Thymus (tissue), 11 donors: ENCODE data around the gene CIAPIN1. TPM values are rescaled to one million over a fixed set of nuclear protein-coding genes. Genes with fewer than 3 reads are reported as not detected.

Experiments used
- DNase-seq, 9 donors: peaks; one replicate each; pipeline ENCODE4 v3.0.0-alpha.2; 2013; ENCODE audit warnings: low spot score in 9 of 9, low read depth in 6 of 9, missing footprints in 1 of 9
- H3K27ac ChIP-seq, 2 donors: one replicate each; pipeline ENCODE4 v1.5.1; 2013; ENCODE audit warnings: control low read depth in 1 of 2, low read depth in 1 of 2, low read length in 1 of 2, mild to moderate bottlenecking in 1 of 2, moderate library complexity in 1 of 2
- H3K27me3 ChIP-seq, 2 donors: one replicate each; pipeline ENCODE4 v1.5.1; 2013; ENCODE audit warnings: low read length in 1 of 2; ENCODE audit not compliant: control insufficient read depth in 2 of 2, insufficient read depth in 1 of 2
- H3K36me3 ChIP-seq, 2 donors: one replicate each; pipeline ENCODE4 v1.5.1; 2013; ENCODE audit warnings: low read length in 1 of 2, mild to moderate bottlenecking in 1 of 2, moderate library complexity in 1 of 2; ENCODE audit not compliant: control insufficient read depth in 2 of 2, insufficient read depth in 2 of 2
- H3K4me1 ChIP-seq, 2 donors: one replicate each; pipeline ENCODE4 v1.5.1; 2013; ENCODE audit warnings: low read length in 2 of 2; ENCODE audit not compliant: control insufficient read depth in 2 of 2, insufficient read depth in 2 of 2
- H3K4me3 ChIP-seq, 2 donors: one replicate each; pipeline ENCODE4 v1.5.1; 2013; ENCODE audit warnings: low read length in 2 of 2, control low read depth in 1 of 2, mild to moderate bottlenecking in 1 of 2
- H3K9me3 ChIP-seq, 2 donors: one replicate each; pipeline ENCODE4 v1.5.1; 2013; ENCODE audit warnings: low read length in 1 of 2, mild to moderate bottlenecking in 1 of 2; ENCODE audit not compliant: control insufficient read depth in 2 of 2, insufficient read depth in 1 of 2
- WGBS: extraction: QIAGEN DNeasy Blood & Tissue Kit; methylation state at CpG from one replicate; pipeline ENCODE4 v1.1.7; 2013; 5-methylcytosine and 5-hydroxymethylcytosine counted together
- polyA plus RNA-seq: library from polyadenylated mRNA; stranded (reverse); fragments of 200-250 nt; gene quantifications from one replicate; pipeline ENCODE4 v1.2.3, GENCODE V29; 2013
- total RNA-seq: library from RNA; stranded (reverse); fragments of 120-200 nt; gene quantifications from one replicate; pipeline ENCODE4 v1.2.4, GENCODE V29; 2013
- donor health status: healthy.

Gene CIAPIN1
- total and polyA plus RNA-seq, 2 donors = 49.8 to 61.9 TPM

- peaks cover 7 to 25% of the 10 kb centered on the region in 2 donors for H3K4me1 ChIP-seq
- no peaks in the 10 kb centered on the region for H3K9me3 ChIP-seq
- WGBS = 95% methylated on average over 8 of the region's 8 CpGs
- H3K36me3 ChIP-seq = no peaks in the 10 kb centered on the region
- no peak overlapping the region for H3K4me3 ChIP-seq
- no peak overlapping the region for H3K27ac ChIP-seq
- DNase-seq = no peak
- peaks cover 0 to 20% of the 10 kb centered on the region in 2 donors for H3K27me3 ChIP-seq
Observed at GRCh38 chr16:57484515-57485005, 37.4 kb upstream of the CIAPIN1 start.

DNA sequence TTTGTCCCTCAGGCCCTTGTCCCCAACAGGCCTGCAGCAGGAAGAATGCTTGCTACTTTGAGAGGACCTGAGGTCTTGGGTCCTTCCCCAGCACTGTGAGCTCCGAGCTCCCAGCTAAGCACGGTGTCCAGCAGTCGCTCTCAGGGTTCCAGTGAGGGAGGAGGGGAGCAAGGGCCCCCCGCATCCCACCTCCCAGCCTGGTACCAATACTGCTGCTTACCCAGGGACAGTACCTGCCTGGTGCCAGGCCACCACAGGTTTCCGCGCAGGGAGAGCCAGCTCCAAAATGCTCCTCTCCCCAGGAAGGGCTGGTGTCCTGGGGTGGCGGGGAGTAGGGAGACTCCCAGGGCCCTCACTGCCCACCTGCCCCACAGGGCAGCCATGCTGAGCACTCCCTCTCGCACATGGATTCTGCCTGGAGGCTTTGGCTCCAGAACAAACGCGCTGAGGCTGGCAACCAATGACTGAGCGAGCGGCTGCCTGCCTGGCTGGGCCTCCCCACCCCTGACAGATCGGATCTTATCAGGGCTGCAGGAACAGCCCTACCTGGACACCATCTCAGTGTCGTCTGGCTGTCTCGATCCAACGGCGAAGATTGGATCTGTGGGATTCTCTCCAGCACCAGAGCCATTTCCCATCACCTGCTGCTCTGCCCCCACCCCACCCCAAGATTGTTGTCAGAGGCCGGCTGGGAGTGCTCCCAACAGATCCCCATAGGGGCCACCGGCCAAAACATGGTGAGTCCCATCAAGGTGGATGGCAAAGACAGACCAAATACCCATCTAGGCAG is 36.7 kb upstream of the CIAPIN1 start:
- Histone ChIP-seq H3K4me3 (no peak overlapping the region), H3K27ac (no peak overlapping the region), H3K4me1 (peaks cover 7 to 32% of the 10 kb centered on the region in 2 donors), H3K9me3 (no peaks in the 10 kb centered on the region), H3K36me3 (no peaks in the 10 kb centered on the region), H3K27me3 (peaks cover 0 to 27% of the 10 kb centered on the region in 2 donors)
- WGBS = 96% methylated on average over 19 of the region's 19 CpGs
- no peak for DNase-seq

- WGBS = 91% methylated on average over 14 of the region's 14 CpGs
- no peaks in the 10 kb centered on the region for H3K36me3 ChIP-seq
- H3K4me1 ChIP-seq = peaks cover 7 to 32% of the 10 kb centered on the region in 2 donors
- H3K9me3 ChIP-seq = no peaks in the 10 kb centered on the region
- no peak overlapping the region for H3K27ac ChIP-seq
- DNase-seq = no peak
- no peak overlapping the region for H3K4me3 ChIP-seq
- H3K27me3 ChIP-seq = peaks cover 0 to 30% of the 10 kb centered on the region in 2 donors
Observed at GRCh38 chr16:57482845-57483545, 35.8 kb upstream of the CIAPIN1 start.

DNA sequence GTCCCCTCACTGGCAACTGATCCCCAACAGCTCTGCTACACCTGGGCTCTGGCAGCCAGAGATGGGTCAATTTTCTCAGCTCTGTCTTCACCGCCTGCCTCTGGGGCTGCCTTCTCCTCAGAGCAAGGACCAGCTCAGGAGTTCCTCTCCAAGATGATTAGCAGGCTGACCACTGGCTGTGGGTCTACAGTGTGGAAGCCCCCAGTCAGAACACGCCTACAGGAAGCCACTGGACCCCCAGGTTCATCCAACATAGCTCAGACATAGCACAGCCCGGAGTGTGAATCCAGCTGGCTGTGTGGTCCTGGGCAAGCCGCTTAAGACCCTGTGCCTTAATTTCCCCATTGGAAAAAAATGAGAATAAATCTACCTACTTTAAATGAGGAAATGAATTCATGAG is 34.2 kb upstream of the CIAPIN1 start:
- no peak for DNase-seq
- peaks cover 0 to 33% of the 10 kb centered on the region in 2 donors for H3K27me3 ChIP-seq
- 96% methylated on average over 4 of the region's 4 CpGs for WGBS

GRCh38 chr16:57480754-57481230 is 33.6 kb upstream of the CIAPIN1 start:
- 93% methylated on average over 6 of the region's 6 CpGs for WGBS
- no peak overlapping the region for H3K4me3 ChIP-seq
- DNase-seq = no peak

More for the DNA sequence above, 34.2 kb upstream of the CIAPIN1 start:
- Histone ChIP-seq H3K27ac (no peak overlapping the region), H3K36me3 (no peaks in the 10 kb centered on the region), H3K4me3 (no peak overlapping the region), H3K4me1 (peaks cover 3 to 29% of the 10 kb centered on the region in 2 donors), H3K9me3 (no peaks in the 10 kb centered on the region)

DNA sequence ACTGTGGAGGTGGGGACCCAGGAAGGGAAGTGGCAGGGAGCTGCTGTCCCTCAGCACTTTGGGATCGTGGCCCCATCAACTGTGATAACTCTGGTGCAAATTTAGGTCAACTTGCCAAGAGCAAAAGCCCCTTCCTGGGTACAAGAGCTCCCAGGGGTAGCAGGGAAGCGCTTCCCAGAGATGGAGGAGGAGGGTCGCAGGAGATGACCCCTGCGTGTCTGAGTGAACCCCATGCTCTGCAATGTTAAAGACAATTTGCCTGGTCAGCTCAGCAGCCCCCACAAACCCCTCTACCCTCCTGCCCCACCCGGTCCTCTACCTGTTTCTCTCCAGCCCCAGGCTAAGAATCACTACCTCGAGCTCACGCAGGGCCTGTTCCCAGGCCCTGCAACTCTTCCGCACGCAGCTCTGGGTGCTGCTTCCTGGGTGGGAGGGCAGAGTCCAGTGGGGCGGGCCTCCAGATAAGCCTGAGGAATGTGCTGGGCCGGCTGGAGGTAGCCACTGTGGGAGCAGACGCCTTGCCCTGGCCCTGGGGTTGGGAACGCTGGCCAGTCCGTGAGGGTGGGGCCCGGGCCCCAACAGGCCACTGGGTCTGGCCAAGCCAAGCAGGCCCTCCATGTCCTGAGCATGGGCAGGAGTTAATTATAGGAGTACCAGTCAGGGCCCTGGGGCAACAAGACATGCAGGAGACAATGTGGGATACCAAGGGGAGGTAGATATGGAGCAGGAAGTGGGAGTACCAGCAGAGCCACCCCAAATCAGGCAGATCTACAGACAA is 33.0 kb upstream of the CIAPIN1 start:
- WGBS = 84% methylated on average over 15 of the region's 15 CpGs
- H3K9me3 ChIP-seq = no peaks in the 10 kb centered on the region
- no peak overlapping the region for H3K27ac ChIP-seq
- peaks cover 0 to 24% of the 10 kb centered on the region in 2 donors for H3K27me3 ChIP-seq
- H3K4me3 ChIP-seq = no peak overlapping the region
- H3K4me1 ChIP-seq = peaks cover 0 to 34% of the 10 kb centered on the region in 2 donors
- no peak for DNase-seq
- H3K36me3 ChIP-seq = no peaks in the 10 kb centered on the region

More at GRCh38 chr16:57480754-57481230, 33.6 kb upstream of the CIAPIN1 start:
- peaks cover 0 to 30% of the 10 kb centered on the region in 2 donors for H3K27me3 ChIP-seq
- H3K27ac ChIP-seq = no peak overlapping the region
- no peaks in the 10 kb centered on the region for H3K36me3 ChIP-seq
- no peaks in the 10 kb centered on the region for H3K9me3 ChIP-seq
- peaks cover 2 to 32% of the 10 kb centered on the region in 2 donors for H3K4me1 ChIP-seq

GRCh38 chr16:57479205-57479975 is 32.2 kb upstream of the CIAPIN1 start:
- 56% methylated on average over 36 of the region's 36 CpGs for WGBS
- H3K4me3 ChIP-seq = no peak overlapping the region
- no peaks in the 10 kb centered on the region for H3K36me3 ChIP-seq
- H3K9me3 ChIP-seq = no peaks in the 10 kb centered on the region
- no peak for DNase-seq
- peaks cover 0 to 21% of the 10 kb centered on the region in 2 donors for H3K27me3 ChIP-seq
- H3K4me1 ChIP-seq = peaks cover 0 to 32% of the 10 kb centered on the region in 2 donors
- no peak overlapping the region for H3K27ac ChIP-seq
